OCI-LY7 (cell line): ENCODE measurements around the gene MESD.

ENCODE experiments used
- CTCF ChIP-seq: fragments of 200-600 bp; sonication (generic); conservative IDR thresholded peaks from 2 replicates; pipeline ENCODE4 v1.5.1; 2014; ENCODE audit warnings: mild to moderate bottlenecking, antibody characterized with exemption, low read length, moderate library complexity, mixed read lengths
- EZH2phosphoT487 ChIP-seq: fragments of 200-600 bp; sonication (generic); IDR thresholded peaks from 2 replicates; pipeline ENCODE4 v1.6.1; 2018; ENCODE audit warnings: low read depth, borderline replicate concordance, mild to moderate bottlenecking, mixed run types, antibody characterized with exemption, low read length, moderate library complexity, mixed read lengths

- TF ChIP-seq CTCF (no peak), EZH2phosphoT487 (no peak)
Measured at GRCh38 chr15:81037952-81038743, 48.5 kb upstream of the MESD start.
